Aorta (tissue), 5 donors: Measurements from ENCODE around the gene RDH12. TPM values are rescaled to one million over a fixed set of nuclear protein-coding genes. Genes with fewer than 3 reads are reported as not detected.
"Not testable (repeated sequence)": the region's sequence is repeated elsewhere in the genome, so short reads cannot be mapped to it uniquely, and the experiment has no call there.

Experiments
- ATAC-seq: fragments of 200-7000 bp; cut with Tn5 transposase; one replicate; pipeline ENCODE4 v1.9.1; 2022; ENCODE audit warnings: moderate library complexity; ENCODE audit not compliant: low FRiP score
- DNase-seq, 2 donors: peaks; one replicate each; pipeline ENCODE4 v3.0.0-alpha.2; 2020
- H3K27ac ChIP-seq, 2 donors: one replicate each; pipeline ENCODE4 v1.5.1; 2013; ENCODE audit warnings: low read length in 2 of 2, mild to moderate bottlenecking in 2 of 2, moderate library complexity in 2 of 2, control low read depth in 1 of 2, inconsistent platforms in 1 of 2, low read depth in 1 of 2
- H3K27me3 ChIP-seq, 2 donors: one replicate each; pipeline ENCODE4 v1.6.1; 2013; ENCODE audit warnings: control low read depth in 1 of 2, low read length in 1 of 2, mild to moderate bottlenecking in 1 of 2, moderate library complexity in 1 of 2; ENCODE audit not compliant: insufficient read depth in 2 of 2, control insufficient read depth in 1 of 2
- H3K36me3 ChIP-seq, 2 donors: one replicate each; pipeline ENCODE4 v1.6.1; 2013; ENCODE audit warnings: control low read depth in 1 of 2, low read length in 1 of 2, mild to moderate bottlenecking in 1 of 2; ENCODE audit not compliant: insufficient read depth in 2 of 2, control insufficient read depth in 1 of 2
- H3K4me1 ChIP-seq, 2 donors: one replicate each; pipeline ENCODE4 v1.6.1; 2013; ENCODE audit warnings: low read length in 2 of 2, control low read depth in 1 of 2, mild to moderate bottlenecking in 1 of 2, moderate library complexity in 1 of 2; ENCODE audit not compliant: insufficient read depth in 2 of 2, control insufficient read depth in 1 of 2
- H3K4me3 ChIP-seq, 2 donors: one replicate each; pipeline ENCODE4 v1.5.1; 2013; ENCODE audit warnings: low read length in 2 of 2, control low read depth in 1 of 2, mild to moderate bottlenecking in 1 of 2
- H3K9me3 ChIP-seq: one replicate; pipeline ENCODE4 v1.6.1; 2013; ENCODE audit warnings: mild to moderate bottlenecking, low read length; ENCODE audit not compliant: control insufficient read depth
- WGBS, 2 donors: extraction: QIAGEN DNeasy Blood & Tissue Kit; methylation state at CpG; one replicate each; pipeline ENCODE4 v1.1.7; 2013; 5-methylcytosine and 5-hydroxymethylcytosine counted together
- intact Hi-C, 2 donors: fragments of 100-400 bp; cut with DNase I; formaldehyde crosslinking; loops; one replicate each; pipeline versions ENCODE4 v1.14.2 to v1.15.0; 2022
- polyA plus RNA-seq, 2 donors: library from polyadenylated mRNA; stranded (reverse); fragments of 200-250 nt; gene quantifications; one replicate each; pipeline ENCODE4 v1.2.3, GENCODE V29; 2013
- total RNA-seq, 2 donors: library from RNA; stranded (reverse); fragmentation: NEBNext Ultra II Directional; extraction: Animal tissue kit (Norgen Biotek cat#: 25700); gene quantifications; one replicate each; pipeline ENCODE4 v1.2.1, GENCODE V29; 2021
- donor health status: healthy with polysubstance abuse.
- donor health status: Bipolar disorder and iron deficiency.
- donor health status: DM: no; HTN: no; CAD: no.
- donor health status: DM: no; HTN: no; CAD: no.
- donor health status: DM: yes; HTN: yes; CAD: no.

RDH12 gene
- total and polyA plus RNA-seq, 4 donors, result 0.50 TPM; not detected in 3

- intact Hi-C loops, result loop anchor here in 1 of 2 donors (10.0 kb wide), 2 partner anchors 125 to 285 kb away; no protein-coding TSS in a partner anchor
- WGBS, 2 donors, result 83 to 84% methylated on average over 1 of the region's 1 CpG
- not testable (repeated sequence) for ATAC-seq
These were observed 8.1 kb downstream of the RDH12 start for GRCh38 chr14:67709796-67710195.

GRCh38 chr14:67710209-67710608 lies 8.5 kb downstream of the RDH12 start:
- no peaks in the 10 kb centered on the region for H3K27me3 ChIP-seq
- WGBS, 2 donors, result 79 to 90% methylated on average over 2 of the region's 2 CpGs
- intact Hi-C loops, result no loop called here
- H3K4me1 ChIP-seq, result no peaks in the 10 kb centered on the region
- H3K4me3 ChIP-seq, result no peak overlapping the region
- H3K9me3 ChIP-seq, result no peaks in the 10 kb centered on the region
- no peak for DNase-seq
- H3K36me3 ChIP-seq, result no peaks in the 10 kb centered on the region
- H3K27ac ChIP-seq, result no peak overlapping the region
- ATAC-seq, result no peak

More at GRCh38 chr14:67709796-67710195, 8.1 kb downstream of the RDH12 start:
- not testable (repeated sequence) for H3K9me3 ChIP-seq, H3K27me3 ChIP-seq, H3K36me3 ChIP-seq, H3K27ac ChIP-seq, DNase-seq, H3K4me1 ChIP-seq, H3K4me3 ChIP-seq

- Histone ChIP-seq H3K36me3 (no peaks in the 10 kb centered on the region), H3K27ac (no peak overlapping the region), H3K27me3 (no peaks in the 10 kb centered on the region), H3K4me1 (no peaks in the 10 kb centered on the region), H3K4me3 (no peak overlapping the region), H3K9me3 (no peaks in the 10 kb centered on the region)
- intact Hi-C loops, result no loop called here
- 75 to 82% methylated on average over 1 of the region's 1 CpG for WGBS, 2 donors
- DNase-seq, result no peak
- no peak for ATAC-seq
These were observed 15.4 kb downstream of the RDH12 start for GRCh38 chr14:67717048-67717447.

- no peak for DNase-seq
- Histone ChIP-seq H3K4me1 (peaks cover 0 to 3% of the 10 kb centered on the region in 2 donors), H3K9me3 (no peaks in the 10 kb centered on the region), H3K27me3 (no peaks in the 10 kb centered on the region), H3K4me3 (no peak overlapping the region), H3K36me3 (no peaks in the 10 kb centered on the region), H3K27ac (no peak overlapping the region)
- WGBS, 2 donors, result 79 to 85% methylated on average over 2 of the region's 2 CpGs
- intact Hi-C loops, result no loop called here
- ATAC-seq, result no peak
These were observed 16.6 kb downstream of the RDH12 start for GRCh38 chr14:67718265-67718664.

- H3K4me3 ChIP-seq, H3K36me3 ChIP-seq, H3K9me3 ChIP-seq, DNase-seq, H3K27ac ChIP-seq, intact Hi-C loops, H3K4me1 ChIP-seq, ATAC-seq, H3K27me3 ChIP-seq: not testable (repeated sequence)
- 87 to 91% methylated on average over 3 of the region's 3 CpGs for WGBS, 2 donors
These were observed 17.7 kb downstream of the RDH12 start for GRCh38 chr14:67719385-67719784.

GRCh38 chr14:67719866-67720265 lies 18.2 kb downstream of the RDH12 start:
- Histone ChIP-seq H3K9me3 (no peaks in the 10 kb centered on the region), H3K36me3 (no peaks in the 10 kb centered on the region), H3K27me3 (no peaks in the 10 kb centered on the region), H3K4me1 (peaks cover 0 to 3% of the 10 kb centered on the region in 2 donors), H3K4me3 (no peak overlapping the region), H3K27ac (no peak overlapping the region)
- DNase-seq (no peak), ATAC-seq (no peak)
- 45 to 54% methylated on average over 2 of the region's 2 CpGs for WGBS, 2 donors
- intact Hi-C loops, result no loop called here

- 45 to 49% methylated on average over 5 of the region's 5 CpGs for WGBS, 2 donors
- Histone ChIP-seq H3K36me3 (no peaks in the 10 kb centered on the region), H3K9me3 (no peaks in the 10 kb centered on the region), H3K4me3 (no peak overlapping the region), H3K27ac (no peak overlapping the region), H3K27me3 (no peaks in the 10 kb centered on the region), H3K4me1 (peaks cover 0 to 3% of the 10 kb centered on the region in 2 donors)
- intact Hi-C loops, result no loop called here
- DNase-seq, result no peak
- ATAC-seq, result no peak
These were observed 20.2 kb downstream of the RDH12 start for GRCh38 chr14:67721875-67722274.

- Histone ChIP-seq H3K27me3 (no peaks in the 10 kb centered on the region), H3K27ac (no peak overlapping the region), H3K9me3 (no peaks in the 10 kb centered on the region), H3K36me3 (no peaks in the 10 kb centered on the region), H3K4me3 (no peak overlapping the region), H3K4me1 (peaks cover 0 to 3% of the 10 kb centered on the region in 2 donors)
- 2% methylated on average over 3 of the region's 3 CpGs for WGBS, 2 donors
- ATAC-seq (peak; percentile 70), DNase-seq (peak; percentile 74 to 80)
- intact Hi-C loops, result no loop called here
These were observed 20.6 kb downstream of the RDH12 start for GRCh38 chr14:67722293-67722692.

- Histone ChIP-seq H3K4me3 (no peak overlapping the region), H3K27me3 (no peaks in the 10 kb centered on the region), H3K27ac (no peak overlapping the region), H3K36me3 (no peaks in the 10 kb centered on the region), H3K4me1 (peaks cover 0 to 3% of the 10 kb centered on the region in 2 donors), H3K9me3 (no peaks in the 10 kb centered on the region)
- 88 to 89% methylated on average over 5 of the region's 5 CpGs for WGBS, 2 donors
- intact Hi-C loops, result no loop called here
- no peak for DNase-seq
- no peak for ATAC-seq
These were observed 23.5 kb downstream of the RDH12 start for GRCh38 chr14:67725171-67725570.
